WERI-Rb-1 (cell line): Measurements from ENCODE around the gene PIP5K1B.

ENCODE experiments used
- DNase-seq: peaks from one replicate; pipeline ENCODE4 v3.0.0-alpha.2; 2020
- H3K27ac ChIP-seq: fragments of 250-450 bp; sonication (Bioruptor Pico); 2 replicates; pipeline ENCODE4 v1.5.1; 2020; ENCODE audit warnings: mild to moderate bottlenecking, moderate library complexity
- H3K27me3 ChIP-seq: fragments of 250-450 bp; sonication (Bioruptor Pico); 2 replicates; pipeline ENCODE4 v1.5.1; 2021; ENCODE audit warnings: mild to moderate bottlenecking, low read depth, moderate library complexity; ENCODE audit not compliant: insufficient read depth, severe bottlenecking
- H3K36me3 ChIP-seq: fragments of 250-450 bp; sonication (Bioruptor Pico); 2 replicates; pipeline ENCODE4 v1.5.1; 2020; ENCODE audit warnings: mild to moderate bottlenecking, moderate library complexity
- H3K4me3 ChIP-seq: 2 replicates; pipeline ENCODE4 v1.5.1; 2011; ENCODE audit warnings: low read depth, mild to moderate bottlenecking, control low read depth, low read length
- H3K9me3 ChIP-seq: fragments of 250-450 bp; sonication (Bioruptor Pico); 2 replicates; pipeline ENCODE4 v1.5.1; 2021; ENCODE audit warnings: mild to moderate bottlenecking, moderate library complexity; ENCODE audit not compliant: severe bottlenecking
- CTCF ChIP-seq: IDR thresholded peaks from 2 replicates; pipeline ENCODE4 v1.5.1; 2011; ENCODE audit warnings: low read depth, mild to moderate bottlenecking, control low read depth, inconsistent platforms, low read length

Gene PIP5K1B

GRCh38 chr9:68967800-68968199 lies 262.8 kb downstream of the PIP5K1B start:
- TF ChIP-seq CTCF: no peak
- Histone ChIP-seq H3K27ac (no peak overlapping the region), H3K36me3 (no peaks in the 10 kb centered on the region), H3K4me3 (no peak overlapping the region), H3K27me3 (peaks cover 15% of the 10 kb centered on the region), H3K9me3 (no peaks in the 10 kb centered on the region)
- DNase-seq: no peak

GRCh38 chr9:68969538-68969937 lies 264.5 kb downstream of the PIP5K1B start:
- Histone ChIP-seq H3K27me3 (peaks cover 14% of the 10 kb centered on the region), H3K36me3 (no peaks in the 10 kb centered on the region), H3K9me3 (no peaks in the 10 kb centered on the region), H3K27ac (no peak overlapping the region), H3K4me3 (no peak overlapping the region)
- no peak for DNase-seq
- TF ChIP-seq CTCF: no peak

GRCh38 chr9:68970151-68970550 lies 265.1 kb downstream of the PIP5K1B start:
- Histone ChIP-seq H3K9me3 (no peaks in the 10 kb centered on the region), H3K27me3 (peaks cover 14% of the 10 kb centered on the region), H3K4me3 (no peak overlapping the region), H3K36me3 (no peaks in the 10 kb centered on the region), H3K27ac (no peak overlapping the region)
- DNase-seq: no peak
- no peak for TF ChIP-seq CTCF

- H3K36me3 ChIP-seq: no peaks in the 10 kb centered on the region
- no peak for DNase-seq
- H3K27me3 ChIP-seq: peaks cover 11% of the 10 kb centered on the region
- H3K9me3 ChIP-seq: no peaks in the 10 kb centered on the region
- TF ChIP-seq CTCF: no peak
- no peak overlapping the region for H3K27ac ChIP-seq
- H3K4me3 ChIP-seq: no peak overlapping the region
Observed at GRCh38 chr9:68973619-68974018, 268.6 kb downstream of the PIP5K1B start.

- TF ChIP-seq CTCF: no peak
Observed at GRCh38 chr9:68974431-68974830, 269.4 kb downstream of the PIP5K1B start.

GRCh38 chr9:68974901-68975300 lies 269.9 kb downstream of the PIP5K1B start:
- H3K27me3 ChIP-seq: peaks cover 12% of the 10 kb centered on the region
- no peak overlapping the region for H3K4me3 ChIP-seq
- no peak for TF ChIP-seq CTCF
- no peak for DNase-seq
- no peaks in the 10 kb centered on the region for H3K9me3 ChIP-seq
- no peak overlapping the region for H3K27ac ChIP-seq
- H3K36me3 ChIP-seq: no peaks in the 10 kb centered on the region

More at GRCh38 chr9:68974431-68974830, 269.4 kb downstream of the PIP5K1B start:
- Histone ChIP-seq H3K27ac (no peak overlapping the region), H3K4me3 (no peak overlapping the region), H3K36me3 (no peaks in the 10 kb centered on the region), H3K9me3 (no peaks in the 10 kb centered on the region), H3K27me3 (peaks cover 12% of the 10 kb centered on the region)
- no peak for DNase-seq
